ENCODE data around the gene TRAPPC5. TPM values are rescaled to one million over a fixed set of nuclear protein-coding genes. Genes with fewer than 3 reads are reported as not detected.

The TRAPPC5 gene
- total RNA-seq, 1 donor from 2014 or later = 158 TPM

- TF ChIP-seq CTCF (conservative IDR thresholded peaks at IDR 0.05; ENCODE audit: low read depth, low read length) = no peak
- H3K4me3 ChIP-seq (ENCODE audit: low read depth, low read length) = peak within 1 kb of the TSS; percentile 96
- DNase-seq (ENCODE audit: low read depth) = no peak
These were observed 43.8 kb upstream of the TRAPPC5 start, which contains the start of gene STXBP2 for GRCh38 chr19:7636691-7637373. Gene STXBP2, plus strand, starts transcription at chr19:7637110. Its CDS starts 40 bp downstream, at chr19:7637150.

- no peak for DNase-seq (ENCODE audit: low read depth)
- TF ChIP-seq CTCF (conservative IDR thresholded peaks at IDR 0.05; ENCODE audit: low read depth, low read length) = no peak
- peak overlapping the region; percentile 96 for H3K4me3 ChIP-seq (ENCODE audit: low read depth, low read length)
These were observed 43.0 kb upstream of the TRAPPC5 start for GRCh38 chr19:7637374-7638256.

GRCh38 chr19:7638802-7639465 is 41.7 kb upstream of the TRAPPC5 start:
- DNase-seq (ENCODE audit: low read depth) = no peak
- no peak for TF ChIP-seq CTCF (conservative IDR thresholded peaks at IDR 0.05; ENCODE audit: low read depth, low read length)
- H3K4me3 ChIP-seq (ENCODE audit: low read depth, low read length) = no peak overlapping the region

- no peak for TF ChIP-seq CTCF (conservative IDR thresholded peaks at IDR 0.05; ENCODE audit: low read depth, low read length)
- H3K4me3 ChIP-seq (ENCODE audit: low read depth, low read length) = no peak overlapping the region
- DNase-seq (ENCODE audit: low read depth) = no peak
These were observed 40.7 kb upstream of the TRAPPC5 start for GRCh38 chr19:7639863-7640348.

GRCh38 chr19:7640803-7641202 is 39.8 kb upstream of the TRAPPC5 start:
- DNase-seq (ENCODE audit: low read depth) = no peak
- H3K4me3 ChIP-seq (ENCODE audit: low read depth, low read length) = no peak overlapping the region
- no peak for TF ChIP-seq CTCF (conservative IDR thresholded peaks at IDR 0.05; ENCODE audit: low read depth, low read length)

- TF ChIP-seq CTCF (conservative IDR thresholded peaks at IDR 0.05; ENCODE audit: low read depth, low read length) = no peak
- DNase-seq (ENCODE audit: low read depth) = no peak
These were observed 39.0 kb upstream of the TRAPPC5 start for GRCh38 chr19:7641290-7642276.

More at GRCh38 chr19:7641290-7642276, 39.0 kb upstream of the TRAPPC5 start:
- no peak overlapping the region for H3K4me3 ChIP-seq (ENCODE audit: low read depth, low read length)
